Left ventricle myocardium inferior (tissue), 1 donor: Measurements from ENCODE around the gene PLEKHO2. TPM values are rescaled to one million over a fixed set of nuclear protein-coding genes. Genes with fewer than 3 reads are reported as not detected.

Experiments used
- DNase-seq: peaks from one replicate; pipeline ENCODE4 v3.0.0-alpha.2; 2020
- H3K27ac ChIP-seq: fragments of 200-600 bp; replicated peaks from 2 replicates; pipeline ENCODE4 v1.8.0; 2021
- H3K27me3 ChIP-seq: fragments of 200-600 bp; 2 replicates; pipeline ENCODE4 v1.8.0; 2021; ENCODE audit warnings: low read depth
- H3K36me3 ChIP-seq: fragments of 200-600 bp; 2 replicates; pipeline ENCODE4 v1.8.0; 2021
- H3K4me1 ChIP-seq: fragments of 200-600 bp; 2 replicates; pipeline ENCODE4 v1.8.0; 2021
- H3K4me3 ChIP-seq: fragments of 200-600 bp; 2 replicates; pipeline ENCODE4 v1.8.0; 2021; ENCODE audit warnings: mild to moderate bottlenecking, moderate library complexity
- H3K9me3 ChIP-seq: fragments of 200-600 bp; replicated peaks from 2 replicates; pipeline ENCODE4 v1.8.0; 2021
- CTCF ChIP-seq: fragments of 200-600 bp; IDR thresholded peaks from 2 replicates; pipeline ENCODE4 v1.8.0; 2021; ENCODE audit warnings: antibody characterized with exemption, mild to moderate bottlenecking, borderline replicate concordance
- intact Hi-C: fragments of 100-400 bp; cut with micrococcal nuclease; formaldehyde crosslinking; loops from one replicate; pipeline ENCODE4 v1.11.0; 2022
- total RNA-seq: library from RNA; stranded (reverse); fragmentation: NEBNext Ultra II Directional; extraction: Animal tissue kit (Norgen Biotek cat#: 25700); gene quantifications from one replicate; pipeline ENCODE4 v1.2.1, GENCODE V29; 2021
- donor health status: DM: no; HTN: yes; CAD: no; lungs with severe emphysema.

Gene PLEKHO2
- total RNA-seq, 1 donor from 2014 or later, result 8.0 TPM

GRCh38 chr15:64891561-64891960, 49.8 kb downstream of the PLEKHO2 start:
- Histone ChIP-seq H3K4me3 (no peak overlapping the region), H3K9me3 (no peaks in the 10 kb centered on the region), H3K27ac (peak overlapping the region; percentile 38), H3K27me3 (no peaks in the 10 kb centered on the region), H3K36me3 (no peaks in the 10 kb centered on the region), H3K4me1 (peaks cover 42% of the 10 kb centered on the region)
- intact Hi-C loops, result loop anchor here (10.0 kb wide), 1 partner anchor 47 kb away; the partner anchor contains the start of gene PLEKHO2
- DNase-seq, result peak; percentile 1
- TF ChIP-seq CTCF, result no peak

GRCh38 chr15:64892847-64893403, 51.2 kb downstream of the PLEKHO2 start:
- Histone ChIP-seq H3K4me1 (peaks cover 56% of the 10 kb centered on the region), H3K27ac (peak overlapping the region; percentile 94), H3K9me3 (no peaks in the 10 kb centered on the region), H3K4me3 (peak overlapping the region; percentile 57), H3K36me3 (no peaks in the 10 kb centered on the region), H3K27me3 (no peaks in the 10 kb centered on the region)
- TF ChIP-seq CTCF, result no peak
- intact Hi-C loops, result loop anchor here (10.0 kb wide), 1 partner anchor 48 kb away; the partner anchor contains the start of gene PLEKHO2
- peak; percentile 11 for DNase-seq

DNA sequence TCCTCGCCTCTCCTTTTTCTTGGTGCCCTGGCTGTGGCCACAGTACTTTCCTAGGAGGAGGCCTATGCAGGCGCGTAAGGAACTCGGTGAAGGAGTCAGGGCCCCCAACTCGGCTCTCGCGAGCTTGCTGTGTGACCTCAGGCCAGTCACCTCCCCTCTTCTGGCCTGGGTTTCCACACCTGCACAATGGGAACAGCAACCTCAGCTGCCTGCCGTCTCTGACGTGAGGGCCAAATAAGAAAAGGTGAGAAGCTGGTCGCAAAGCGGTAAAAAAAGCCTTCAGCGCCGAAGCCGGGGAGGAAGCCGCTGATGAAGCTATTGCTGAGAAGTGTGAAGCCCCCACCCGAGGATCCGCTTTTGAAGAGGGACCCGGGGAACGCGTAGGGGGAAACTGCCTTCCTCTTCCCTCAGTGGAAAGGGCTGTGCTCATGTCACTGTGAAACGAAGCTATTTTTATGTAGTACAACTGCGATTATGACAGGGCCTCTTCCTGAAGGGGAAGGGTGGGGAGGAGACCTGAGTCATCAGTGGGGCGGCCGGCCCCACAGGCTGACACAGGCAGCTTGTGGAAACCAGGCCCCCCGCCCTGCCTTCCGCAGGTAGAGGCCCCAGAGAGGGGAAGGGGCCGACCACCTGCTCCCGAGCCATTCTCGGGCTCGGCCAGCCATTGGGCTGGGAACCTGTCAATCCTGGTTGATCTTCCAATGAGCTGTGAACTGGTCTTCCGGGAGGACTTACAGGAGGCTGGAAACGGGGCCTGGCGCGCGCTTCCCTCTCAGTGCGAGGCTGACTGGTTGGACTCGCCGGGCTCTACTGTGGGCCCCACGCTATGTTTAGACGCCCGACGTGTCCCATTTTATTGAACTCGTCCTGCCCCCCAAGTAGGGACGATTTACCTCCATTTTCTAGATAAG, 52.0 kb downstream of the PLEKHO2 start:
- Histone ChIP-seq H3K4me3 (peak overlapping the region; percentile 57), H3K27ac (peak overlapping the region; percentile 94), H3K36me3 (no peaks in the 10 kb centered on the region), H3K27me3 (no peaks in the 10 kb centered on the region), H3K9me3 (no peaks in the 10 kb centered on the region), H3K4me1 (peaks cover 62% of the 10 kb centered on the region)
- no peak for TF ChIP-seq CTCF
- DNase-seq, result peak; percentile 96
- intact Hi-C loops, result loop anchor here (10.0 kb wide), 1 partner anchor 49 kb away; the partner anchor contains the start of gene PLEKHO2

GRCh38 chr15:64894395-64895056, 52.8 kb downstream of the PLEKHO2 start:
- H3K4me1 ChIP-seq, result peaks cover 62% of the 10 kb centered on the region
- peak overlapping the region; percentile 94 for H3K27ac ChIP-seq
- intact Hi-C loops, result loop anchor here (10.0 kb wide), 1 partner anchor 50 kb away; the partner anchor contains the start of gene PLEKHO2
- no peak for DNase-seq
- TF ChIP-seq CTCF, result no peak
- peak overlapping the region; percentile 57 for H3K4me3 ChIP-seq
- no peaks in the 10 kb centered on the region for H3K36me3 ChIP-seq
- H3K9me3 ChIP-seq, result no peaks in the 10 kb centered on the region
- no peaks in the 10 kb centered on the region for H3K27me3 ChIP-seq
